Umbilical cord (tissue), 2 donors: ENCODE results near the gene BTC. TPM values are rescaled to one million over a fixed set of nuclear protein-coding genes. Genes with fewer than 3 reads are reported as not detected.
"Not testable (repeated sequence)": the region's sequence is repeated elsewhere in the genome, so short reads cannot be mapped to it uniquely, and the experiment has no call there.

Source experiments
- DNase-seq: peaks from one replicate; pipeline ENCODE4 v3.0.0-alpha.2; 2015; ENCODE audit warnings: low spot score
- total RNA-seq: library from RNA; depleted of rRNA; stranded (reverse); fragments of >200 nt; gene quantifications from one replicate; pipeline ENCODE4 v1.2.3, GENCODE V29; 2014; ENCODE audit warnings: low replicate concordance; ENCODE audit not compliant: insufficient read depth

Gene BTC
- total RNA-seq, 1 donor from 2014 or later = 0.96 TPM

- peak; percentile 40 for DNase-seq
Measured at GRCh38 chr4:74758551-74759145, 35.7 kb downstream of the BTC start.

DNA sequence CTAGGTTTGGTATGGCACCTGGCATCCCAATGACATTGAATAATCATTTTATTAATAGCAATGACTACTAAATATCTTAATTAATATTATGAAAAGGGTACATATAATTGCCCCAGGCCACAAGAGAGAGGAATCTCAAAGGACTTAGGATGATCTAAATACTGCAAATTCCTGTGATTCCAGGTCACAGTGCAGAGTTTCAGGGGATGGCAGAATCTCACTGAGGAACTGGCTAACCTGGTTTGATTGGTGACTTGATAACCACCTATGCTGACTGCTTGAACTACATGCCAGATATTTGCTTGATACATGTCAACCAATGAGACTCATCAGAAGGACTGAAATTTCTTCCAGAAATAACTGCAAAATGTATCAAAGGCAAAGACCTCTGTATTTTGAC lies 37.2 kb downstream of the BTC start:
- DNase-seq = no peak

DNA sequence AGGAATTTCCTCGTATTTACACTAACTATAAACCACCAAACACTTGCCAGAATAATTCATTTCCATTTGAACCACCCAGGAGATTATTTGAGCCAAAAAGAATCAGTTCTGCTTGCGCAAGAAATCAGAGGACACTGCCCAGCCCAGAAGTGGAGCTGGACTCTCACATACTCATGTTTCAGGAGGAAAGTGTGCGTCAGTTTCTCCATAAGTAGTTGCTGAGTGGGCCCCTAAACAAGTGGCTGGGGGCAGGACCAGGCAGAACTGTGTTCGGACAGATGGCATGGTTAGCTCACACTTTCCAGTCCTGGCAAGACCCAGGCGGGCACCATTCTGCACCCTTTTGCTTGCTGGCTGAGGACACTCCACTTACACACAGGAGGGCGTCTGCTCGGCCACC lies 38.8 kb downstream of the BTC start:
- DNase-seq = no peak

GRCh38 chr4:74754218-74754617 lies 40.1 kb downstream of the BTC start:
- no peak for DNase-seq

DNA sequence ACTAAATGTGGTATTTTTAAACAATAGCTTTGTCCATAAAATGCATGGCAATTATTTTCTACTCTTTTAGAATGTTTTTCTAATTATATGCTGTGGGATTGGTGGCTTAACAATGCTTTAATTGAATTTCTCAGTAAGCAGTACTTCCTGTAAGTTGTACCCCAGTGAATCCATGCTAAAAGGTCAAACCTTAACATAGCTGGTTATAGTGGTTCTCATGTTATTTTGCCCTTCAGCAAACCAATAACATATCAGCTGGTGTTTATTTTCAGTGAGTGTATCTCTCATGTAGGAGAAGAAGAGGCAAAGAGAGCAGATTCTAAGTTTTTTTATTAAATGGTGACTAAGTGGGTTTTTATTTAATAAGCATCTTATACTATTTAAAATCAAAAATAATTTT lies 41.5 kb downstream of the BTC start:
- DNase-seq = no peak

GRCh38 chr4:74751856-74752255 lies 42.5 kb downstream of the BTC start:
- DNase-seq = no peak

DNA sequence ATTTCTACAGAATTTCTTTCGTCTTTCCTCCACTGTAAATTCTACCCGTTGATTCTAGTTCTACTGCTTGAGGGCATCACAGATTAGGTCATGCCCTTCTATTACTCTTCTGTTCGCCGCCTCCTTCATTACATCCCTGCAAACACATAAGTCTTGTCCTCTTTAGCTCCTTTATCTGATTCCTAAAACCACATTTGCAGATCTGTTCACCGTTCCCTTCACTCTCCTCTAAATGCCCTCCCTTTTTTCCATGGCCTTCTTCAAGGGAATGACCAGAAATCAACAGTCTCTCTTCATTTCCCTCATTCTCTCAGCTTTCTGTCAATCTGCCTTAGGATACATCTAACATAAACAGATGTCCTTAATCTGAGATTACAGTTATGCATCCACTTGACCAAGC lies 43.1 kb downstream of the BTC start:
- no peak for DNase-seq

DNA sequence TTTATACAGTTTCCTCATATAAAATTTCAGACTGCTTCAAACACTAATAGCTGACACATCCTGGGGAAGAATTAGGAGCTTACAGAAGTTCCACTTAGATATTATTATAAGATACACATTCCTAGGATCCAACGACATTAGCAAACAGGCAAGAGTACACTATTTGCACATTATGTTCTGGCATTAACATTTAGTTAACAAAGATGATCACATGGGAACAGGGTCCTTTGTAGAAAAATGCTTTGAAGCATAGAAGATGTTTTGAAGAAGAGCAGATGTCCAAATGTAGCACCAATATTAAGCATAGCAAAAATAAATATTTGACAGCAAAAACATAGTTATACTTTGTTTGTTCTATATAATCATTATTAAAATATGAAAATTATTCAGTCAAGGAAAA lies 52.1 kb downstream of the BTC start:
- no peak for DNase-seq

DNA sequence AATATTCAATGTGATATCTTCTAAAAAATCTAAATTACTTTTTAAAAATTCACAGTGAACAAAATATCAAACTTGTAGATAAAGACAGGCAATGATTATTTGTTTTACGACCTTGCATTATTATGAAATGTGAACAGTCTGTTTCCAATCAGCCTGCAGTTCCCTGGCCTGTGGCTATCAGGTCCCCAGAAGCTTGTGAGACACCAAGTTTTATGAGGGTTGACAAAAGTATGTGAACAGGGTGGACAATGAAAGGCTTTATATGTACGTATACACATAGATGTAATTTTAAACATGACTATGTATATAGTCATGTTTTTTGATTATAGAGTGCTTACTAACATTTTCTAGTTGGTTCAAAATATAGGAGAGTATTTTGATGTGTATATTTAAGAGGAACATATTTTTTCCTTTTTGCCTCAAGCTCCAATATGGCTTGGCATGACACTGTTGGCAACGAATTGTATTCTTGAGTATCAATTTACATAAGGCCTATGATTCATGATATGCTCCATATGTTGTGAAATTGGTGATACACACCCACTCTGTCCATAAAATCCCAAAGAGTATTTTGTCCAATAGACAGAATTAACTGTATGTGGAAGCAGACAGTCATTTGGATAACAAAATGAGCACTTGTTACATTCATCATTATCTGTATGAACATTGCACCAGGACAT lies 55.7 kb downstream of the BTC start:
- no peak for DNase-seq

GRCh38 chr4:74734995-74735394 lies 59.3 kb downstream of the BTC start:
- DNase-seq = no peak

GRCh38 chr4:74733756-74734155 lies 60.6 kb downstream of the BTC start:
- no peak for DNase-seq

GRCh38 chr4:74724979-74725378 lies 69.3 kb downstream of the BTC start:
- DNase-seq = no peak

DNA sequence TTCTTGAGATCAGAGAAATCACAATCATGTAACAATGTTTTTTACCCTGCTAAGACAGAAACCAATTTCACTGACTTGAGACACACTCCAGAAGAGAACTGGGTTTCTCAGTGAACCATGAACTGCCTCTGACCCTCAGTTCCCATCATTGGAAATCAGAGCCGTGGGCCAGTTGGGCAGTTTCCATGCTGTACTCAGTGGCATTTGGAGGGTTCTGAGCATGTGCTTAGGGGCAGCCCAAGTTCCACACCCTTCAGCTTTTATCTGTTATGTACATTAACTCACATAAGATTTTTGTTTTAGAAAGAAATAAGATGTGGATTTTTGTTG lies 77.9 kb downstream of the BTC start:
- DNase-seq = no peak

DNA sequence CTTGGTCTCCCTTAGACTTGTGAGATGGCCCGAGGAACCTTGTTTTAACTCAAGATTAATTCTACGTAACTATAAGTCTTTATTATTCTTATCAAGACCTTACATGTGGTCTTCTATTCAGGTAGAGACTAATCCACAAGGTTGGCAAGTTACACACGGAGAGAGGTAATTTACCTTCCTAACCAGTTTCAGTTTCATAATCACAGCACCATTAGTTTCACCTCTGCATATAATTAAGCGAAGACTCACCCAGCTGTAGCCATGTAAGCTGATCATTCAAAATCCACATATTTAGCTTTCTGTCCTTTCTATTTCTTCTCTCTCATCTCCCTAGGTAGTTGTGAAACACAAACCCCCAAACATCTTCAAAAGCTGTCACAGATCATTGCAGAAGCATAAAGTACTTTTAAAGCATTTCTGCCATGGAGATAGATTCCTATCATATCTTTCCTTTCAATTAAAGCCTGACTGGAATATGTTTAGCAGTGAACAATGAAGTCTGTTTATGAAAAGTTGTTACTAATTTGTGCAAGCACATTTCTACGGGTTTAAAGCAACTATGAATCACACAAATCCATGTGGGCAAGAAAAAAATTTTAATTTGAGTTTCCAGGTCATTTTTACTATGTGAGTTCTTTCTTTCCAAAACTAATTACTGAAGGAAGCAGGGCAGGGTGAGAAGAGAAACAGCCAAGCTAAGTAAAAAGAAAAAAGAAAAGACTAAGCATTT lies 78.5 kb downstream of the BTC start:
- DNase-seq = no peak

DNA sequence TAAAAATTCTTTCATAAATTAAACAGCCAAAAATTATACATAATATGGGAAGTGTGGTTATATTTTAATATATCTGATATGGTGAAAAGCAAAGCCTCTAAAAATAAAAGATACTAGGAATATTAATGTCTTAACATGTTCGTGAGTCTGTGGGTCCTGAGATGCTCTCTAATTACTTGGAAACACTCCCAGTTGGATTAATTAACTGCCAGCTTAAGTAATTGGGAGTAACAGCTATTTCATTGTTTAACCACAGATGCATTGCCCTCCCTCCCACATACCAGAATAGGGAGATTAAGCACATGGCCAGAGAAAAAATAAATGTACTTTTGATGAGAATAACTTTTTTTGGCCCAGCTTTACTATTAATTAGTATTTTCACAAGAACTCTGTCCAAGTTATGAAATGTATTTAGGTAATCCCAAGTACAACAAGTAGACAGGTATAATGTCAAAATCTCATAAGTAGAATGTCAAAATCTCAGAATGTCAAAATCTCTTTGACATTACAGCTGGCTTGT lies 79.7 kb downstream of the BTC start:
- DNase-seq = no peak

DNA sequence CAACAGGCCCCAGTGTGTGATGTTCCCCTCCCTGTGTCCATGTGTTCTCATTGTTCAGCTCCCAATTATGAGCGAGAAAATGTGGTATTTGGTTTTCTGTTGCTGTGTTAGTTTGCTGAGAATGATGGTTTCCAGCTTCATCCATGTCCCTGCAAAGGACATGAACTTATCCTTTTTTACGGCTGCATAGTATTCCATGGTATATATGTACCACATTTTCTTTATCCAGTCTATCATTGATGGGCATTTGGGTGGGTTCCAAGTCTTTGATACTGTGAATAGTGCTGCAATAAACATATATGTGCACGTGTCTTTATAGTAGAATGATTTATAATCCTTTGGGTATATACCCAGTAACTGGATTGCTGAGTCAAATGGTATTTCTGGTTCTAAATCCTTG lies 86.2 kb downstream of the BTC start:
- not testable (repeated sequence) for DNase-seq

Other genes starting within 250 kb of the BTC start
- gene PARM1, start 138.6 kb upstream of the BTC start, total RNA-seq = 66.2 TPM